GM12878 (cell line): ENCODE measurements around the gene HMCN2.

Experiments
- CBFB ChIP-seq: IDR thresholded peaks from 2 replicates; pipeline ENCODE4 v1.6.1; 2016; ENCODE audit warnings: antibody characterized with exemption, low read depth
- CHD1 ChIP-seq: IDR thresholded peaks from 2 replicates; pipeline ENCODE4 v1.6.1; 2012; ENCODE audit warnings: low read depth, low read length, improper control_type of control experiment
- FOXK2 ChIP-seq: fragments of 450-650 bp; IDR thresholded peaks from 2 replicates; pipeline ENCODE4 v1.6.1; 2017; ENCODE audit warnings: mild to moderate bottlenecking, moderate library complexity
- LARP7 ChIP-seq: fragments of 450-650 bp; IDR thresholded peaks from 2 replicates; pipeline ENCODE4 v1.6.1; 2017; ENCODE audit warnings: mild to moderate bottlenecking
- MEF2A ChIP-seq: IDR thresholded peaks from 2 replicates; pipeline ENCODE4 v1.6.1; 2011; ENCODE audit warnings: low read depth, mild to moderate bottlenecking, low read length, moderate library complexity; ENCODE audit not compliant: insufficient read depth
- POLR2AphosphoS5 ChIP-seq: IDR thresholded peaks from 2 replicates; pipeline ENCODE4 v1.6.1; 2011; ENCODE audit warnings: mild to moderate bottlenecking, low read length, inconsistent platforms
- TF ChIP-seq, protein P1 (sequence below): IDR thresholded peaks from 2 replicates; pipeline ENCODE4 v1.6.1; 2012; ENCODE audit warnings: low read depth, low read length, improper control_type of control experiment

DNA sequence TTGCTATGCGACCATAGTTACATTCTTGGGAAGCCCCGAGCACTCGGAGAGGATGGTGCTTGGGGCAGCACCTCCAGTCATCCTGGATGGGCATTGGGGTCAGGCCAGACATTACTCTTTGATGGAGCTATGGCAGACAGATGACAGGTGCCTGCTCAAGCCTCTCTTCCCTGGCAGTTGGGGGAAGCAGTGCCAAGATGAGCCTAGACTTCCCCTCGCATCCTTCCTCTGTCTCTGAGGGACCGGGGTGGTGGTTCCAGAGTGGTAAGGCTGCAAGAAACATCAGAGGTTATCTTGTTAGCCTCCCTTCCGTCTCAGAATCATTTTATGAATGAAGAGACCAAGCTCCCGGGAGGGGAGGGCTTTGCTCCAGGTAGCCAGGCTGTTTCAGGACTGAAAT is 2.8 kb upstream of the HMCN2 start:
- TF ChIP-seq CBFB, result no peak
- TF ChIP-seq POLR2AphosphoS5, result no peak
- TF ChIP-seq MEF2A, result no peak
- TF ChIP-seq LARP7, result no peak
- no peak for TF ChIP-seq CHD1
- TF ChIP-seq, protein P1, sequence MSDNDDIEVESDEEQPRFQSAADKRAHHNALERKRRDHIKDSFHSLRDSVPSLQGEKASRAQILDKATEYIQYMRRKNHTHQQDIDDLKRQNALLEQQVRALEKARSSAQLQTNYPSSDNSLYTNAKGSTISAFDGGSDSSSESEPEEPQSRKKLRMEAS, result no peak
- no peak for TF ChIP-seq FOXK2
